Immature natural killer cell (primary cell): Measurements from ENCODE around the gene ARMH3. TPM values are rescaled to one million over a fixed set of nuclear protein-coding genes. Genes with fewer than 3 reads are reported as not detected.
"Not testable (repeated sequence)": the region's sequence is repeated elsewhere in the genome, so short reads cannot be mapped to it uniquely, and the experiment has no call there.

Source experiments
- DNase-seq, 3 donors: peaks; one replicate each; pipeline ENCODE4 v3.0.0; 2022; ENCODE audit warnings: mixed read lengths in 1 of 3
- H3K27ac Mint-ChIP-seq, 6 donors: one replicate each; pipeline ENCODE4 v1.8.0; 2020; ENCODE audit warnings: mixed read lengths in 6 of 6, mild to moderate bottlenecking in 5 of 6, inconsistent platforms in 4 of 6, moderate library complexity in 3 of 6
- H3K27me3 Mint-ChIP-seq, 3 donors: one replicate each; pipeline ENCODE4 v1.8.0; 2020 to 2021; ENCODE audit warnings: low read depth in 3 of 3, mild to moderate bottlenecking in 3 of 3, mixed read lengths in 3 of 3, moderate library complexity in 3 of 3, inconsistent platforms in 1 of 3
- H3K36me3 Mint-ChIP-seq, 3 donors: one replicate each; pipeline ENCODE4 v1.8.0; 2020; ENCODE audit warnings: mixed read lengths in 3 of 3, inconsistent platforms in 2 of 3, mild to moderate bottlenecking in 2 of 3
- H3K4me1 Mint-ChIP-seq, 2 donors: one replicate each; pipeline ENCODE4 v1.8.0; 2020; ENCODE audit warnings: inconsistent platforms in 2 of 2, mild to moderate bottlenecking in 2 of 2, mixed read lengths in 2 of 2, moderate library complexity in 1 of 2
- H3K4me3 Mint-ChIP-seq, 5 donors: one replicate each; pipeline ENCODE4 v1.8.0; 2020; ENCODE audit warnings: mild to moderate bottlenecking in 5 of 5, mixed read lengths in 5 of 5, inconsistent platforms in 3 of 5, moderate library complexity in 3 of 5
- H3K9me3 Mint-ChIP-seq, 6 donors: one replicate each; pipeline ENCODE4 v1.8.0; 2020; ENCODE audit warnings: mild to moderate bottlenecking in 6 of 6, mixed read lengths in 6 of 6, inconsistent platforms in 4 of 6, moderate library complexity in 3 of 6
- polyA plus RNA-seq, 3 donors: library from polyadenylated mRNA; unstranded; fragments of 300-500 nt; fragmentation: Illumina TruSeq; gene quantifications; one replicate each; pipeline ENCODE4 v1.2.3, GENCODE V29; 2021

The ARMH3 gene
- polyA plus RNA-seq, 3 donors from 2014 or later = 14.4 to 19.8 (median 17.5) TPM

DNA sequence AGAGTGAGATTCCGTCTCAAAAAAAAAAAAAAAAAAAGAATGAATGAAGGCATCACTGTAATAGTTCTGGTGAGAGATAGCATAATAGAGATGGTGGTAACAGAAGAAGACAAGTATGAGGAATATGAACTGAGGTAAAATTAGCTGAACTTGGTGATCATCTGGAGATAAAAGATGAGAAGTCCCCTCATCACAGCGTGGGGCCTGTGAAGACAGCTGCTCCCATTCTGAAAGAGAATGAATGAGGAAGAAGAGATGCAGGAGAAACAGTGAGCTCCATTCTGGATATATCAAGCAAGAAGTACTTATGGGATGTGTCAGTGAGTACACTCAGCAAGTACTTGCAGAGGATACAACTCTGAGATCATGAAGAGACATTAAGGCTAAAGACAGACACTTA lies 28.7 kb downstream of the ARMH3 start:
- peak overlapping the region in 1 of 6 donors; percentile 67 for H3K27ac Mint-ChIP-seq
- peaks cover 0 to under 1% of the 10 kb centered on the region in 2 donors for H3K4me1 Mint-ChIP-seq
- H3K36me3 Mint-ChIP-seq = peaks cover 10 to 31% (median 29%) of the 10 kb centered on the region in 3 donors
- DNase-seq = no peak
- H3K9me3 Mint-ChIP-seq = no peaks in the 10 kb centered on the region
- peaks cover 0 to 2% (median 0%) of the 10 kb centered on the region in 3 donors for H3K27me3 Mint-ChIP-seq
- H3K4me3 Mint-ChIP-seq = no peak overlapping the region

DNA sequence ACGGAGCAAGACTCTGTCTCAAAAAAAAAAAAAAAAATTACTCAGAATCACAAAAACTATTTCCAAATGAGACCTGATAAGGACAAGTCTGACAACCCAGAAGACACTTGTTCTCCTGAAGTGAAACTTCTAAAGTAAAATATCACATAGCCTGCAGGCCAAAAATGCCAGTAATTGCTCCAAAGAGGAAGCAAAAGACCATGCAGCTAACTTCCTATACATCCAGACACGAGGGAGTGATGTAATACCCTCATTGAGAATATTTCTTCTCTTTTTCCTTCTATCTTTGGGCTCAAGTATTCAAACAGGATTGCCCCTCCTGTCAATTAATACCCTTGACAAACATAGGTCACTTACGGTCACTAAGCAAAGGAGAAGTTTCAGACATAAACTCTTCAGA lies 31.2 kb downstream of the ARMH3 start:
- Mint-ChIP-seq H3K27ac (peak overlapping the region in 2 of 6 donors; percentile 26 to 30), H3K4me3 (no peak overlapping the region)
- no peak for DNase-seq

DNA sequence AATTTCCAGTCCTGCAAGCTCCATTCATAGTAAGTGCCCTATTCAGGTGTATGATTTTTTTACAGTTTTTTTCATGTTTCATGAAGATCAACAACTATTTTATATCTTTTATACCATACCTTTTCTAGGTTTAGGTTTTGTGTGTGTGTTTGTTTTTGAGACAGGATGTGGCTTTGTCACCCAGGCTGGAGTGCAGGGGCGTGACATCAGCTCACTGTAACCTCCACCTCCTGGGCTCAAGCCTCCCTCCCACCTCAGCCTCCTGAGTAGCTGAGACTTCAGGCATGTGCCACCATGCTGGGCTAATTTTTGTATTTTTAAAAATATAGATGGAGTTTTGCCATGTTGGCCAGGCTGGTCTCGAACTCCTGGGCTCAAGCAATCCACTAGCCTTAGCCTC lies 35.0 kb downstream of the ARMH3 start:
- no peak overlapping the region for H3K4me3 Mint-ChIP-seq
- H3K27me3 Mint-ChIP-seq = no peaks in the 10 kb centered on the region
- peaks cover 0 to 2% (median 0%) of the 10 kb centered on the region in 6 donors for H3K9me3 Mint-ChIP-seq
- peaks cover 21 to 35% (median 34%) of the 10 kb centered on the region in 3 donors for H3K36me3 Mint-ChIP-seq
- peaks cover 2 to 6% of the 10 kb centered on the region in 2 donors for H3K4me1 Mint-ChIP-seq
- peak; percentile 3 to 8 (median 7) for DNase-seq
- H3K27ac Mint-ChIP-seq = peak overlapping the region in 2 of 6 donors; percentile 53 to 65

More for the DNA sequence above, 31.2 kb downstream of the ARMH3 start:
- H3K4me1 Mint-ChIP-seq = peaks cover 2 to 6% of the 10 kb centered on the region in 2 donors
- peaks cover 14 to 33% (median 32%) of the 10 kb centered on the region in 3 donors for H3K36me3 Mint-ChIP-seq
- H3K27me3 Mint-ChIP-seq = peaks cover 0 to 1% (median 0%) of the 10 kb centered on the region in 3 donors
- H3K9me3 Mint-ChIP-seq = peaks cover 0 to 2% (median 0%) of the 10 kb centered on the region in 6 donors

DNA sequence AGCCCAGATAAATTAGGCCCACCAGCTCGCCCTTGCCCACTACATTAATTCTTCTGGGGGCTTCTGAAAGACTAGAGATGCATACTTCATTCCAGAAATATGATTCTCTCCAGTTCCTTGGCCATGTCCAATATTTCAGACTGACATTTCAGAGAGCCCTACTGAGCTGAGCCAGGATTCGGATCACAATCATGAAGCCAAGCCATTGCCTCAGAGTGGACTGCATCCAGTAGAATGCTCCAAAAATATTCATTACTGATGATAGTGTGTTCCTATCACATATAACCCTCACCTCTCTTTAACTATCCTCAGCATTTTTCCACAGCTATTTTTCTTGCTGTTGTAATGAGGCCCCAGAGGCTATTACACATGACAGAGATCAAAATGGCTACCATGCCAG lies 38.7 kb downstream of the ARMH3 start:
- Mint-ChIP-seq H3K27me3 (no peaks in the 10 kb centered on the region), H3K36me3 (peaks cover 21 to 52% (median 23%) of the 10 kb centered on the region in 3 donors), H3K4me1 (peaks cover 2 to 5% of the 10 kb centered on the region in 2 donors), H3K9me3 (peaks cover 0 to 2% (median 0%) of the 10 kb centered on the region in 6 donors), H3K4me3 (no peak overlapping the region), H3K27ac (no peak overlapping the region)
- DNase-seq = no peak

- no peak for DNase-seq
- H3K36me3 Mint-ChIP-seq = peaks cover 17 to 46% (median 19%) of the 10 kb centered on the region in 3 donors
- H3K27me3 Mint-ChIP-seq = no peaks in the 10 kb centered on the region
- peaks cover 0 to 2% (median 0%) of the 10 kb centered on the region in 6 donors for H3K9me3 Mint-ChIP-seq
- H3K4me3 Mint-ChIP-seq = no peak overlapping the region
- no peak overlapping the region for H3K27ac Mint-ChIP-seq
- peaks cover 0 to 2% of the 10 kb centered on the region in 2 donors for H3K4me1 Mint-ChIP-seq
These were observed 39.6 kb downstream of the ARMH3 start for GRCh38 chr10:102016416-102016815.

GRCh38 chr10:102010961-102011360 lies 45.0 kb downstream of the ARMH3 start:
- Mint-ChIP-seq H3K27ac (peak overlapping the region in 2 of 6 donors; percentile 22 to 44), H3K27me3 (no peaks in the 10 kb centered on the region), H3K9me3 (no peaks in the 10 kb centered on the region), H3K4me1 (no peaks in the 10 kb centered on the region), H3K4me3 (no peak overlapping the region), H3K36me3 (peaks cover 9 to 38% (median 13%) of the 10 kb centered on the region in 3 donors)
- DNase-seq = no peak

- Mint-ChIP-seq H3K27ac (peak overlapping the region in 2 of 6 donors; percentile 29 to 44), H3K4me1 (no peaks in the 10 kb centered on the region), H3K4me3 (no peak overlapping the region), H3K27me3 (no peaks in the 10 kb centered on the region), H3K36me3 (peaks cover 14 to 45% (median 18%) of the 10 kb centered on the region in 3 donors), H3K9me3 (no peaks in the 10 kb centered on the region)
- DNase-seq = peak; percentile 26 to 51 (median 40)
These were observed 46.1 kb downstream of the ARMH3 start for GRCh38 chr10:102009801-102010425.

GRCh38 chr10:102007796-102008195 lies 48.2 kb downstream of the ARMH3 start:
- Mint-ChIP-seq H3K4me1 (no peaks in the 10 kb centered on the region), H3K27me3 (no peaks in the 10 kb centered on the region), H3K36me3 (peaks cover 16 to 35% (median 22%) of the 10 kb centered on the region in 3 donors), H3K27ac (no peak overlapping the region), H3K4me3 (no peak overlapping the region), H3K9me3 (no peaks in the 10 kb centered on the region)
- DNase-seq = no peak

DNA sequence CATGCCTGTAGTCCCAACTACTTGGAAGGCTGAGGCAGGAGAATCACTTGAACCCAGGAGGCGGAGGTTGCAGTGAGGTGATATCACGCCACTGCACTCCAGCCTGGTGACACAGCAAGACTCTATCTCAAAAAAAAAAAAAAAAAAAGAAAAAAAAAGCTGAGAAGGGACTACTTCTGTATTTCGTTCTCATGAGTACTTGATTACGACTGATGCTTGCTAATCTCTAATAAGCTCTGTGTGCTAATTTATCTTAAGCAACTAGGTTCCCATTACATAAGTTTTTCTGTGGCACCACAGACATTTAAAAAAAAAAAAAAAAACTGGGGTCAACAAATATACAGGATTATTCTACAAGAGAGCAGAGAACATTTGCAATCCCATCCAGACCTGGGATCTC lies 48.9 kb downstream of the ARMH3 start:
- not testable (repeated sequence) for DNase-seq, H3K4me3 Mint-ChIP-seq, H3K27me3 Mint-ChIP-seq, H3K4me1 Mint-ChIP-seq, H3K9me3 Mint-ChIP-seq
- Mint-ChIP-seq H3K27ac (peak overlapping the region in 1 of 6 donors; percentile 45), H3K36me3 (peaks cover 19 to 32% (median 19%) of the 10 kb centered on the region in 3 donors)

DNA sequence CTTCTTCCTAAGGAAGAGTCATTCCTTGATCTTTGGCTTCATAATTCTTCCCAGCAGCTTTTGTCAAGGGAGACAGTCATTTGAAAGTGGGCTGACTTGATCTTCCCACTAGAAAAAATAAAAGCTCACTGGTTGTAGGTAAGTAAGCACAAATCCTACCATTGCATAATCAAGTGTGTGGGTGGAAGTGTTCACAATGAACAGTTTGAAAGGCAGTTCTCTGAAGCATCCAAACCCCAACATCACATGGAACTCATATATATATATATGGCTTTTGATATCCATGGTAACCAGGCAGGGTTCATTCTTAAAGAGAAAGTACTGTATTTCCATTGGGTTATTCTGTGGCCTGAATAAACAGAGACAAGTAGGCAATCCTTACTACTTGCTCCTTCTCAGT lies 51.6 kb downstream of the ARMH3 start:
- DNase-seq = no peak
- Mint-ChIP-seq H3K27me3 (no peaks in the 10 kb centered on the region), H3K4me1 (peaks cover 7 to 14% of the 10 kb centered on the region in 2 donors), H3K27ac (peak overlapping the region in 1 of 6 donors; percentile 18), H3K36me3 (peaks cover 23 to 40% (median 28%) of the 10 kb centered on the region in 3 donors), H3K9me3 (no peaks in the 10 kb centered on the region), H3K4me3 (no peak overlapping the region)

- H3K4me3 Mint-ChIP-seq = no peak overlapping the region
- peaks cover 23 to 35% (median 28%) of the 10 kb centered on the region in 3 donors for H3K36me3 Mint-ChIP-seq
- no peaks in the 10 kb centered on the region for H3K27me3 Mint-ChIP-seq
- no peak for DNase-seq
- H3K4me1 Mint-ChIP-seq = peaks cover 7 to 14% of the 10 kb centered on the region in 2 donors
- no peaks in the 10 kb centered on the region for H3K9me3 Mint-ChIP-seq
- no peak overlapping the region for H3K27ac Mint-ChIP-seq
These were observed 52.4 kb downstream of the ARMH3 start for GRCh38 chr10:102003541-102003940.

GRCh38 chr10:102001435-102002068 lies 54.4 kb downstream of the ARMH3 start:
- peak overlapping the region in 5 of 6 donors; percentile 9 to 72 (median 47) for H3K27ac Mint-ChIP-seq
- peaks cover 7 to 14% of the 10 kb centered on the region in 2 donors for H3K4me1 Mint-ChIP-seq
- DNase-seq = no peak
- H3K4me3 Mint-ChIP-seq = no peak overlapping the region
- H3K36me3 Mint-ChIP-seq = peaks cover 19 to 39% (median 24%) of the 10 kb centered on the region in 3 donors
- no peaks in the 10 kb centered on the region for H3K9me3 Mint-ChIP-seq
- H3K27me3 Mint-ChIP-seq = no peaks in the 10 kb centered on the region

GRCh38 chr10:101997803-101998202 lies 58.2 kb downstream of the ARMH3 start:
- Mint-ChIP-seq H3K4me1 (peaks cover 7 to 14% of the 10 kb centered on the region in 2 donors), H3K4me3 (no peak overlapping the region)

GRCh38 chr10:101995451-101996063 lies 60.4 kb downstream of the ARMH3 start:
- H3K36me3 Mint-ChIP-seq = peaks cover 20 to 37% (median 22%) of the 10 kb centered on the region in 3 donors
- peak overlapping the region in 1 of 6 donors; percentile 21 for H3K27ac Mint-ChIP-seq
- no peaks in the 10 kb centered on the region for H3K4me1 Mint-ChIP-seq
- no peaks in the 10 kb centered on the region for H3K9me3 Mint-ChIP-seq
- no peak for DNase-seq
- no peaks in the 10 kb centered on the region for H3K27me3 Mint-ChIP-seq
- no peak overlapping the region for H3K4me3 Mint-ChIP-seq

More at GRCh38 chr10:101997803-101998202, 58.2 kb downstream of the ARMH3 start:
- H3K36me3 Mint-ChIP-seq = peaks cover 16 to 29% (median 16%) of the 10 kb centered on the region in 3 donors
- DNase-seq = no peak
- H3K9me3 Mint-ChIP-seq = no peaks in the 10 kb centered on the region
- H3K27me3 Mint-ChIP-seq = no peaks in the 10 kb centered on the region
- H3K27ac Mint-ChIP-seq = no peak overlapping the region
